Body of pancreas (tissue), 4 donors: ENCODE measurements around the gene PRC1.

ENCODE experiments used
- POLR2A ChIP-seq, 3 donors: fragments of 450-650 bp; IDR thresholded peaks; one replicate each; pipeline ENCODE4 v1.6.1; 2016; ENCODE audit warnings: antibody characterized with exemption in 3 of 3, mild to moderate bottlenecking in 2 of 3
- TF ChIP-seq, protein P1 (sequence below), 7 experiments: fragments of 450-650 bp in 4 of 7; fragments of 200-600 bp in 3 of 7; sonication (generic) in 3 of 7; IDR thresholded peaks; one replicate each; pipeline ENCODE4 v1.5.1; 2016 to 2019; ENCODE audit warnings: antibody characterized with exemption in 7 of 7

DNA sequence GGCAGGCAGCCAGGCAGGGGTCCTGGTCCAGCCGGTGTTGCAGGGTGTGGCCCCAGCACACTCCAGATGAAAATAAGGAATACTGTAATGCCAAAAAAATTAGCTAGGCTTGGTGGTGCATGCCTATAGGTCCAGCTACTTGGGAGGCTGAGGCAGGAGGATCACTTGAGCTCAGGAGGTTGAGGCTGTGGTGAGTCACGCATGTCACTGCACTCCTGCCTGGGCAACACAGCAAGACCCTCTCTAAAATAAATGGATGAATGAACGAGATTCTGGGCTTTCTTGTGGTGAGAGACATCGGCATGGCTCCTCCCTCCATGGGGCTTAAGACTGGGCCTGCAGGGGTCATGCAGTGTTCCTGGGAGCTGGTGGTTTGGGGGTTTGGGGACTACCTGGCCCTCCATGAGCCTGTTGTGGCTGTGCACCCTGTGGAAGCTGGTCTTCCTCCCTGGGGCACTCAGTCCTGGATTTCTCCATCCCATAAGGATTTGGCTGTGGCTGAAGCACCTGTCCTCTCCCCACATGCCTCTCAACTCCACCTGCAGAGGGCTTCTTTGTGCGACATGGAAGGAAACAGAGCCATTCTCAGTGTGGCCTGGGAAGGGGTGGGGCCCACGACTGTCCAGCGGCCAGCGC is 47.3 kb downstream of the PRC1 start:
- TF ChIP-seq, protein P1, sequence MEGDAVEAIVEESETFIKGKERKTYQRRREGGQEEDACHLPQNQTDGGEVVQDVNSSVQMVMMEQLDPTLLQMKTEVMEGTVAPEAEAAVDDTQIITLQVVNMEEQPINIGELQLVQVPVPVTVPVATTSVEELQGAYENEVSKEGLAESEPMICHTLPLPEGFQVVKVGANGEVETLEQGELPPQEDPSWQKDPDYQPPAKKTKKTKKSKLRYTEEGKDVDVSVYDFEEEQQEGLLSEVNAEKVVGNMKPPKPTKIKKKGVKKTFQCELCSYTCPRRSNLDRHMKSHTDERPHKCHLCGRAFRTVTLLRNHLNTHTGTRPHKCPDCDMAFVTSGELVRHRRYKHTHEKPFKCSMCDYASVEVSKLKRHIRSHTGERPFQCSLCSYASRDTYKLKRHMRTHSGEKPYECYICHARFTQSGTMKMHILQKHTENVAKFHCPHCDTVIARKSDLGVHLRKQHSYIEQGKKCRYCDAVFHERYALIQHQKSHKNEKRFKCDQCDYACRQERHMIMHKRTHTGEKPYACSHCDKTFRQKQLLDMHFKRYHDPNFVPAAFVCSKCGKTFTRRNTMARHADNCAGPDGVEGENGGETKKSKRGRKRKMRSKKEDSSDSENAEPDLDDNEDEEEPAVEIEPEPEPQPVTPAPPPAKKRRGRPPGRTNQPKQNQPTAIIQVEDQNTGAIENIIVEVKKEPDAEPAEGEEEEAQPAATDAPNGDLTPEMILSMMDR (IDR thresholded peaks at IDR 0.05): no peak
- TF ChIP-seq POLR2A (IDR thresholded peaks at IDR 0.05): no peak
